ENCODE measurements around the gene SLC22A13.

DNA sequence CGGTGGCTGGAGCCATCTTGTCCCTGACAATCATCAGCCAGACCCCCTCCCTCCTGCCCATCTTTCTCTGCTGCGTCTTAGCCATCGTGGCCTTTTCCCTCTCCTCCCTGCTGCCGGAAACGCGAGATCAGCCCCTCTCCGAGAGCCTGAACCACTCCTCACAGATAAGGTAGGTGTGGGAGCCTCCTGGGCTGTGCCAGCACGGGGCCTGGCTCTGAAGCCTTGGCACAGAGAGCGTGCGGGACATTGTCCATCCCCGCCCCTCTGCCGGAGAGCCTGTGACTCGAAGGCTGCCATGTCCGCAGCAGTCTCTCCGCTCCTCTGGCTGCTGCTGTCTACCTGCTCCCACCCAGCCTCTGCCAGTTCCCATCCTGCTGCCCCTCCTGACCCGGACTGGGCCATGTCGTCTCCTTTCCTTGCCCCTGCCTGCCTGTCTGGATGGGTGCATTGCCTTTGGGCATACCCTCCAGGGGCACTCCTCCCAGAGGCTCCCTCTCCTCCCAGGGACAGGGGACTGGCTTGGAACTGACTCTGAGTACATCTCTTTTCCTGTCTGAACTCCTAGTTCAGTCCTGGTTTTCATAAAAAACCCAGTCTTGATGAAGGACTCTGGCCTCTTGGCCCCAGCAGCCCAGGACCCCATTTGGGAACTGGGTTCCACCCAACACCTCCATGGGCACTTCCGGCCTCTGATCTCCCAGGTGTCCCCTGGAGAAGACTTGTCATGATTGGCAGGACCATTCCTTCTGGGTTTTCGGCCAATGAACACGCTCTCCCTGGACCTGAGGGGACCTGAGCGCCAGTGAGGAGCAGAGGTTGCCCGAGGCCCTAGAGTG is 51.0 kb downstream of the SLC22A13 start:
- TF ChIP-seq ZNF565 (CRISPR knock-in tag; conservative IDR thresholded peaks at IDR 0.05; ENCODE audit: low read depth) (no peak), ARNTL (CRISPR knock-in tag; IDR thresholded peaks at IDR 0.05; ENCODE audit: borderline replicate concordance, low read depth) (no peak), CSDC2 (CRISPR knock-in tag; IDR thresholded peaks at IDR 0.05) (no peak), OSR1 (CRISPR knock-in tag; IDR thresholded peaks at IDR 0.05) (no peak), RARB (CRISPR knock-in tag; IDR thresholded peaks at IDR 0.05) (no peak), ZNF70 (CRISPR knock-in tag; IDR thresholded peaks at IDR 0.05) (no peak), TOX (CRISPR knock-in tag; IDR thresholded peaks at IDR 0.05; ENCODE audit: borderline replicate concordance) (no peak), ZNF8 (CRISPR knock-in tag; IDR thresholded peaks at IDR 0.05) (no peak), SNAI2 (CRISPR knock-in tag; IDR thresholded peaks at IDR 0.05) (no peak), ZFP30 (CRISPR knock-in tag; IDR thresholded peaks at IDR 0.05) (no peak), ESRRG (CRISPR knock-in tag; IDR thresholded peaks at IDR 0.05) (no peak)
- TF ChIP-seq, protein P1, sequence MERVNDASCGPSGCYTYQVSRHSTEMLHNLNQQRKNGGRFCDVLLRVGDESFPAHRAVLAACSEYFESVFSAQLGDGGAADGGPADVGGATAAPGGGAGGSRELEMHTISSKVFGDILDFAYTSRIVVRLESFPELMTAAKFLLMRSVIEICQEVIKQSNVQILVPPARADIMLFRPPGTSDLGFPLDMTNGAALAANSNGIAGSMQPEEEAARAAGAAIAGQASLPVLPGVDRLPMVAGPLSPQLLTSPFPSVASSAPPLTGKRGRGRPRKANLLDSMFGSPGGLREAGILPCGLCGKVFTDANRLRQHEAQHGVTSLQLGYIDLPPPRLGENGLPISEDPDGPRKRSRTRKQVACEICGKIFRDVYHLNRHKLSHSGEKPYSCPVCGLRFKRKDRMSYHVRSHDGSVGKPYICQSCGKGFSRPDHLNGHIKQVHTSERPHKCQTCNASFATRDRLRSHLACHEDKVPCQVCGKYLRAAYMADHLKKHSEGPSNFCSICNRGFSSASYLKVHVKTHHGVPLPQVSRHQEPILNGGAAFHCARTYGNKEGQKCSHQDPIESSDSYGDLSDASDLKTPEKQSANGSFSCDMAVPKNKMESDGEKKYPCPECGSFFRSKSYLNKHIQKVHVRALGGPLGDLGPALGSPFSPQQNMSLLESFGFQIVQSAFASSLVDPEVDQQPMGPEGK (CRISPR knock-in tag; IDR thresholded peaks at IDR 0.05; ENCODE audit: borderline replicate concordance), result no peak
- TF ChIP-seq, protein P2, sequence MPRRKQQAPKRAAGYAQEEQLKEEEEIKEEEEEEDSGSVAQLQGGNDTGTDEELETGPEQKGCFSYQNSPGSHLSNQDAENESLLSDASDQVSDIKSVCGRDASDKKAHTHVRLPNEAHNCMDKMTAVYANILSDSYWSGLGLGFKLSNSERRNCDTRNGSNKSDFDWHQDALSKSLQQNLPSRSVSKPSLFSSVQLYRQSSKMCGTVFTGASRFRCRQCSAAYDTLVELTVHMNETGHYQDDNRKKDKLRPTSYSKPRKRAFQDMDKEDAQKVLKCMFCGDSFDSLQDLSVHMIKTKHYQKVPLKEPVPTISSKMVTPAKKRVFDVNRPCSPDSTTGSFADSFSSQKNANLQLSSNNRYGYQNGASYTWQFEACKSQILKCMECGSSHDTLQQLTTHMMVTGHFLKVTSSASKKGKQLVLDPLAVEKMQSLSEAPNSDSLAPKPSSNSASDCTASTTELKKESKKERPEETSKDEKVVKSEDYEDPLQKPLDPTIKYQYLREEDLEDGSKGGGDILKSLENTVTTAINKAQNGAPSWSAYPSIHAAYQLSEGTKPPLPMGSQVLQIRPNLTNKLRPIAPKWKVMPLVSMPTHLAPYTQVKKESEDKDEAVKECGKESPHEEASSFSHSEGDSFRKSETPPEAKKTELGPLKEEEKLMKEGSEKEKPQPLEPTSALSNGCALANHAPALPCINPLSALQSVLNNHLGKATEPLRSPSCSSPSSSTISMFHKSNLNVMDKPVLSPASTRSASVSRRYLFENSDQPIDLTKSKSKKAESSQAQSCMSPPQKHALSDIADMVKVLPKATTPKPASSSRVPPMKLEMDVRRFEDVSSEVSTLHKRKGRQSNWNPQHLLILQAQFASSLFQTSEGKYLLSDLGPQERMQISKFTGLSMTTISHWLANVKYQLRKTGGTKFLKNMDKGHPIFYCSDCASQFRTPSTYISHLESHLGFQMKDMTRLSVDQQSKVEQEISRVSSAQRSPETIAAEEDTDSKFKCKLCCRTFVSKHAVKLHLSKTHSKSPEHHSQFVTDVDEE (CRISPR knock-in tag; IDR thresholded peaks at IDR 0.05), result no peak
- TF ChIP-seq, protein P3, sequence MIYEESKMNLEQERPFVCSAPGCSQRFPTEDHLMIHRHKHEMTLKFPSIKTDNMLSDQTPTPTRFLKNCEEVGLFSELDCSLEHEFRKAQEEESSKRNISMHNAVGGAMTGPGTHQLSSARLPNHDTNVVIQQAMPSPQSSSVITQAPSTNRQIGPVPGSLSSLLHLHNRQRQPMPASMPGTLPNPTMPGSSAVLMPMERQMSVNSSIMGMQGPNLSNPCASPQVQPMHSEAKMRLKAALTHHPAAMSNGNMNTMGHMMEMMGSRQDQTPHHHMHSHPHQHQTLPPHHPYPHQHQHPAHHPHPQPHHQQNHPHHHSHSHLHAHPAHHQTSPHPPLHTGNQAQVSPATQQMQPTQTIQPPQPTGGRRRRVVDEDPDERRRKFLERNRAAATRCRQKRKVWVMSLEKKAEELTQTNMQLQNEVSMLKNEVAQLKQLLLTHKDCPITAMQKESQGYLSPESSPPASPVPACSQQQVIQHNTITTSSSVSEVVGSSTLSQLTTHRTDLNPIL (CRISPR knock-in tag; IDR thresholded peaks at IDR 0.05; ENCODE audit: low read depth), result no peak
